ENCODE measurements around the gene AFG1L. TPM values are rescaled to one million over a fixed set of nuclear protein-coding genes. Genes with fewer than 3 reads are reported as not detected.

The AFG1L gene
- total and polyA plus RNA-seq, 4 donors = 2.7 to 2.8 (median 2.7) TPM

DNA sequence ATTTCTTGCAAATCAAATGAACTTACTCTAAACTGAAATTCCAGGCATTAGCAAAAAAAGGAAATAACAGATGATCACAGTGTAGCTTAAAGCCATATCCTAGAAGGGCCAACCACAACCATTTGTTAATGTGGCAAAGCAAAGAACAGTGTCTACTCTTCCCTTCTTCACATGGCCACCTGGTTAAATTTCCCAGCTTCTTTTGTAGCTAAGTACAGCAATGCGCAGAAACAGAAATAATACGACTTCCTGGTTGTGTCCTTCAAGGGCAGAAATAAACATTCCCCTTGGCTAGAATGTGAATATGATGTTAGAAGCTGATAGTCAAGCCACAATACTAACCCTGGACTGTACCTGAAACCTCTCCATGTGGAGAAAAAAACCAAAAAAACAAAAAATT lies 43.6 kb upstream of the AFG1L start:
- peaks cover 6 to 28% (median 8%) of the 10 kb centered on the region in 4 donors for H3K4me1 ChIP-seq (ENCODE audit: control insufficient read depth in 4 of 4, insufficient read depth in 4 of 4, low read length in 3 of 4)
- H3K36me3 ChIP-seq (ENCODE audit: control insufficient read depth in 4 of 4, insufficient read depth in 3 of 4, low read depth in 1 of 4, low read length in 3 of 4) = peaks cover 0 to 2% (median 0%) of the 10 kb centered on the region in 4 donors
- H3K4me3 ChIP-seq (ENCODE audit: low read depth in 1 of 3, low read length in 3 of 3) = no peak overlapping the region
- no peak overlapping the region for H3K9ac ChIP-seq (ENCODE audit: low read depth in 1 of 2, low read length in 2 of 2)
- no peak for DNase-seq (ENCODE audit: low spot score)
- H3K27me3 ChIP-seq (ENCODE audit: control insufficient read depth in 4 of 4, insufficient read depth in 4 of 4, low read length in 3 of 4) = no peaks in the 10 kb centered on the region
- TF ChIP-seq EGR1 (IDR thresholded peaks at IDR 0.05; ENCODE audit: low read depth in 2 of 2) (no peak), RAD21 (IDR thresholded peaks at IDR 0.05) (no peak), YY1 (IDR thresholded peaks at IDR 0.05) (no peak), RXRA (IDR thresholded peaks at IDR 0.05) (no peak), REST (IDR thresholded peaks at IDR 0.05) (no peak), GABPA (IDR thresholded peaks at IDR 0.05 in 1 of 2, conservative IDR thresholded peaks at IDR 0.05 in 1 of 2) (no peak), NR2F2 (IDR thresholded peaks at IDR 0.05) (no peak), HNF4A (conservative IDR thresholded peaks at IDR 0.05) (no peak), ATF3 (IDR thresholded peaks at IDR 0.05) (no peak), TAF1 (conservative IDR thresholded peaks at IDR 0.05) (no peak), FOXA1 (IDR thresholded peaks at IDR 0.05) (no peak), JUND (IDR thresholded peaks at IDR 0.05) (no peak), HNF4G (IDR thresholded peaks at IDR 0.05) (no peak), MAX (IDR thresholded peaks at IDR 0.05) (no peak)
- TF ChIP-seq, protein P1, sequence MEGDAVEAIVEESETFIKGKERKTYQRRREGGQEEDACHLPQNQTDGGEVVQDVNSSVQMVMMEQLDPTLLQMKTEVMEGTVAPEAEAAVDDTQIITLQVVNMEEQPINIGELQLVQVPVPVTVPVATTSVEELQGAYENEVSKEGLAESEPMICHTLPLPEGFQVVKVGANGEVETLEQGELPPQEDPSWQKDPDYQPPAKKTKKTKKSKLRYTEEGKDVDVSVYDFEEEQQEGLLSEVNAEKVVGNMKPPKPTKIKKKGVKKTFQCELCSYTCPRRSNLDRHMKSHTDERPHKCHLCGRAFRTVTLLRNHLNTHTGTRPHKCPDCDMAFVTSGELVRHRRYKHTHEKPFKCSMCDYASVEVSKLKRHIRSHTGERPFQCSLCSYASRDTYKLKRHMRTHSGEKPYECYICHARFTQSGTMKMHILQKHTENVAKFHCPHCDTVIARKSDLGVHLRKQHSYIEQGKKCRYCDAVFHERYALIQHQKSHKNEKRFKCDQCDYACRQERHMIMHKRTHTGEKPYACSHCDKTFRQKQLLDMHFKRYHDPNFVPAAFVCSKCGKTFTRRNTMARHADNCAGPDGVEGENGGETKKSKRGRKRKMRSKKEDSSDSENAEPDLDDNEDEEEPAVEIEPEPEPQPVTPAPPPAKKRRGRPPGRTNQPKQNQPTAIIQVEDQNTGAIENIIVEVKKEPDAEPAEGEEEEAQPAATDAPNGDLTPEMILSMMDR (IDR thresholded peaks at IDR 0.05; ENCODE audit: low read depth, low read length, missing input control) = no peak
- H3K9me3 ChIP-seq (ENCODE audit: control insufficient read depth in 4 of 4, low read length in 3 of 4) = no peaks in the 10 kb centered on the region
- H3K27ac ChIP-seq (ENCODE audit: low read depth in 1 of 2, low read length in 2 of 2) = no peak overlapping the region
- 83% methylated on average over 2 of the region's 2 CpGs for WGBS

DNA sequence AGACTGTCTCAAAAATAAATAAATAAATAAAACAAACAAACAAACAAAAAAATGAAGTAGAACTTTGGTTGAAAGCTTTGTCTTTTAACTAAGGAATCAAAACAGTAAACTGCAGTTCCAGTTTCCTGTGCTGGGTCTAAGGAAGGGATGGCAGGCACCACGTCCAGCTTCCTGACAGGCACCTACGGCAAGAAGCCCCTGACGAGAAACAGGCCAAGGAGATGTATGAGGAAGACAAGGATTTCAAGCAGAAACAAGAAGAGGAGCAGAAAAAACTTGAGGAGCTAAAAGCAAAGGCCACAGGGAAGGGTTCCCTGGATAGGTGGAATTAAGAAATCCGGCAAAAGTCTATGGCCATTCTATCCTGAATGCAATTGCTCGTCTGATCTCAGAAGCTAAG lies 42.8 kb upstream of the AFG1L start:
- H3K4me1 ChIP-seq (ENCODE audit: control insufficient read depth in 4 of 4, insufficient read depth in 4 of 4, low read length in 3 of 4) = peaks cover 6 to 30% (median 8%) of the 10 kb centered on the region in 4 donors
- peaks cover 0 to 2% (median 0%) of the 10 kb centered on the region in 4 donors for H3K36me3 ChIP-seq (ENCODE audit: control insufficient read depth in 4 of 4, insufficient read depth in 3 of 4, low read depth in 1 of 4, low read length in 3 of 4)
- no peak for DNase-seq (ENCODE audit: low spot score)
- no peak overlapping the region for H3K9ac ChIP-seq (ENCODE audit: low read depth in 1 of 2, low read length in 2 of 2)
- no peak overlapping the region for H3K4me3 ChIP-seq (ENCODE audit: low read depth in 1 of 3, low read length in 3 of 3)
- H3K27me3 ChIP-seq (ENCODE audit: control insufficient read depth in 4 of 4, insufficient read depth in 4 of 4, low read length in 3 of 4) = no peaks in the 10 kb centered on the region
- 92% methylated on average over 5 of the region's 5 CpGs for WGBS
- no peak for TF ChIP-seq HNF4A (conservative IDR thresholded peaks at IDR 0.05)
- no peak for TF ChIP-seq MAX (IDR thresholded peaks at IDR 0.05)
- no peak for TF ChIP-seq NR2F2 (IDR thresholded peaks at IDR 0.05)
- TF ChIP-seq GABPA (IDR thresholded peaks at IDR 0.05 in 1 of 2, conservative IDR thresholded peaks at IDR 0.05 in 1 of 2) = no peak
- TF ChIP-seq REST (IDR thresholded peaks at IDR 0.05) = no peak
- TF ChIP-seq EGR1 (IDR thresholded peaks at IDR 0.05; ENCODE audit: low read depth in 2 of 2) = no peak
- TF ChIP-seq RXRA (IDR thresholded peaks at IDR 0.05) = no peak
- no peak overlapping the region for H3K27ac ChIP-seq (ENCODE audit: low read depth in 1 of 2, low read length in 2 of 2)
- no peaks in the 10 kb centered on the region for H3K9me3 ChIP-seq (ENCODE audit: control insufficient read depth in 4 of 4, low read length in 3 of 4)

Measured in liver (tissue), 9 donors.